Measurements from ENCODE around the gene OTX1.
A peak's percentile ranks its signal among the peaks of the same experiment; 100 is the strongest.

Gene OTX1

GRCh38 chr2:63044362-63045327, 6.0 kb upstream of the OTX1 start:
- no peak for DNase-seq
- in situ Hi-C loops (cut with MboI; ENCODE audit: low pct_unique_long_range_greater_than_20kb, low sequenced_read_pairs): no loop called here

- in situ Hi-C loops (cut with MboI; ENCODE audit: low pct_unique_long_range_greater_than_20kb, low sequenced_read_pairs): no loop called here
- DNase-seq: no peak
These were observed 4.1 kb upstream of the OTX1 start for GRCh38 chr2:63046552-63046951.

DNA sequence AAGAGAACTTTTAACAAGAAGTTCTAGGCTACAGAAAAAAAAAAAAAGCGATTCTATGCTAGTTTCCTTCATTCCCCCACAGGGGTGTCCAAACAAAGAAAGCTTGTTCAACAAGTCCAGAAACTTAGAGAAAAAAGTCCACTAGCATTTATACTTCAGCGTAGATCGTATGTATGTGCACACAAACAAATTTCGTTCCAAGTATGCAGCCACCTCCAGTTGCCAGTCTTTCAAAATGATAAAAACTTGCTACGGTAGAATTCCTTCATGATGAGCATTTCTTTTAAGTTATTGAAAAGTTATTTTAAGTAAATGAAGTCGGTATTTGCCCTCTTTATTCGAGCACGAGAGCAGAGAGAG, 3.7 kb upstream of the OTX1 start:
- no peak for DNase-seq
- in situ Hi-C loops (cut with MboI; ENCODE audit: low pct_unique_long_range_greater_than_20kb, low sequenced_read_pairs): no loop called here

DNA sequence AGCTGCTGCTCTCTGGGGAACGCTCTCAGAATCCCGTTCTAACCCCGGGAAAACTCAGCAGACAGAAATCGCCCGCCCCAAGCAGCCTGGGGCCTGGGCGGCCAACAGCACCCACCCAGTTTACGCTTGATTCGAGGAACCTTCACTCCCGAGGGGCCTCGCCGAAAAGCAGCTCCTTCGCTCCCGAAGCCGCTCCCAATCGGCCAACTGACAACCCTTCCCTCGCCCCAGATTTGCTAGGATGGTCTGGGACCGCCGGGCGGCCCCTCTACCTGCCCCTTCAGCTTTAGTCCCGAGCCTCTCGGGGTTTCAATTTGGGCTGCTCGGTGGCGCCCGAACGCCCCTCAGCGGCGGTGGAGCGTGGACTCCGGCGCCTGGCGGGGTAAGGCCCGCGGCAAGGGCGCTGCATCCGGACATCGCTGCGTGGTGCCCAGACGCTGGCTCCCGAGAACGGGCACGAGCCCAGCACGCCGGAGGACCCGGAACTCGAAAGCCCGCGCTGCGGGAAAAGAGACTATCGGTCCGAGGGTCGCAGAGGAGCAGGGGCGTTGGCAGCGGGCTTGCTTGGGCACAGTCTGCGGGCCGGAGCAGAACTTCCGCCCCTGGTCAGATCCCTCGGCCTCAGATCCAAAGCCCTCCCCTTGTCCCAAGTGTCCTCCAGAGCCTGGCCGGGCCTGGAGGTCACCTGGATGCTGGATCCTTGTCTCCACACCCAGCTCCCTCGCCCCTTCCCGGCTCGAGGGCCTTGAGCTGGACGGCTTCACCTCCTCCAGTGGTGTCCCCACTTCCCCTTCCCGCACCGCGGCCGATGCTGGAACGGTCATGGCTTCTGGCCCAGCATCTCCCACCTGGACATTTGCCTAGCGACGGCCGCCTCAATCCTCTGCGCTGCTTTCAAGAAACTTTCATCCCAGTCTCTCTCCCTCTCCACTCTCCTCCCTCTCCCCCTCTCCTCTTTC, 3.0 kb upstream of the OTX1 start:
- DNase-seq: no peak
- in situ Hi-C loops (cut with MboI; ENCODE audit: low pct_unique_long_range_greater_than_20kb, low sequenced_read_pairs): no loop called here

DNA sequence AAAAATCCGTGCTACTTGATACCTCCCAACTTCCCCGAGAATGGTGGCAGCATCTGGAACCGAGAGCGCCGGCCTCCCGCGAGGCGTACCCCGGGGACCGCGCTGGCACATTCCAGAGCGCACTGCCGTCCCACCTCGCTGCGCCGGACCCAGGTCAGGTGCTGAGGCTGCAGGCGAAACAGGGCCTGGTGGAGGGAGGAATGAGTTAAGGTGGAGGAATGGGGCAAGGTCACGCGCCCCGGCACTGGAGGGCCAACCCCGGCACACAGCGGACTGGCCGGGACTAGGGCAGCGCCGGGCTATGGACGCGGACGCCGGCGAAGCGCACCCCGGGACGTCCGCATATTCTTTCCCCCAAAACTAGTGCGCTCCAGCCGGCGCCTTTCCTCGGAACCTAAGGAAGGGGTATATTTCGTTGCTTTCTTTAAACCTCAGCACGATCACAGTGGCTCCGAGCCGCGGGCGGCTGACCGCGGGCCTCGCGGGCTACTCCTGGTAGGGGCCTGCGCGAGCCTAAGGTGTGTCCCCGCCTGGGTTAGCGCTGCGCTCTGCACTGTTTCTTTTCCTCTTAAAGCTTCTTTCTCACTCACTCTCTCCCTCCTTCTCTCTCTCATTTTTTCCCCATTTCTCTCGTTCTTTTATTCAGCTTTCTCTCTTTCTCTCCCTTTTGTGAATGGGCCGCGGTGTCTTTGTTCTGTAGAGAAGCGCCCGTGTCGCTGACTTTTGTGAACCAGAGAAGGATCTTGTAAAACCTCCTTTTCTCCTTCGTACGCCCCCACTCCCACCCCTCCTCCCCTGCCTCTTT, 2.1 kb upstream of the OTX1 start:
- no peak for DNase-seq

GRCh38 chr2:63049211-63049969, 1.2 kb upstream of the OTX1 start:
- in situ Hi-C loops (cut with MboI; ENCODE audit: low pct_unique_long_range_greater_than_20kb, low sequenced_read_pairs): no loop called here
- peak; percentile 48 for DNase-seq

More for the DNA sequence above, 2.1 kb upstream of the OTX1 start:
- in situ Hi-C loops (cut with MboI; ENCODE audit: low pct_unique_long_range_greater_than_20kb, low sequenced_read_pairs): no loop called here

DNA sequence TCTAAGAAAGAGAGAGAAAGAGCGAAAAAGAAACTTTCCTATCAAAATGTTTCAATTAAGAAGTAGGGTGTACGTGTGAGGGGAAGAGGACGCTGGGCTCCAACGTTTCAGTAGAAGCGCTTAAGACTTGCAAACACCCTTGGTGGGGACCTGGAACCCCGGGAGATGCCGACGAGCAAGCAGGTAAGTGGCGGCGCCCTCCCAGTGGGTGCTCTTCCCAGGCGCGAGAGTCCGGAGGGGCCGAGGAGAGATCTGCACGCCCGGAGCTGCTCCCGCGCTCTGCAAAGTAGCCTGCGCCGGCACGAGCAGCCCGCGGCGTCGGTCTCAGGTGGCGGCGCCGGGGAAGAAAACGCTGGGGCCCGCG, 678 bp upstream of the OTX1 start:
- peak; percentile 78 for DNase-seq
- in situ Hi-C loops (cut with MboI; ENCODE audit: low pct_unique_long_range_greater_than_20kb, low sequenced_read_pairs): no loop called here

DNA sequence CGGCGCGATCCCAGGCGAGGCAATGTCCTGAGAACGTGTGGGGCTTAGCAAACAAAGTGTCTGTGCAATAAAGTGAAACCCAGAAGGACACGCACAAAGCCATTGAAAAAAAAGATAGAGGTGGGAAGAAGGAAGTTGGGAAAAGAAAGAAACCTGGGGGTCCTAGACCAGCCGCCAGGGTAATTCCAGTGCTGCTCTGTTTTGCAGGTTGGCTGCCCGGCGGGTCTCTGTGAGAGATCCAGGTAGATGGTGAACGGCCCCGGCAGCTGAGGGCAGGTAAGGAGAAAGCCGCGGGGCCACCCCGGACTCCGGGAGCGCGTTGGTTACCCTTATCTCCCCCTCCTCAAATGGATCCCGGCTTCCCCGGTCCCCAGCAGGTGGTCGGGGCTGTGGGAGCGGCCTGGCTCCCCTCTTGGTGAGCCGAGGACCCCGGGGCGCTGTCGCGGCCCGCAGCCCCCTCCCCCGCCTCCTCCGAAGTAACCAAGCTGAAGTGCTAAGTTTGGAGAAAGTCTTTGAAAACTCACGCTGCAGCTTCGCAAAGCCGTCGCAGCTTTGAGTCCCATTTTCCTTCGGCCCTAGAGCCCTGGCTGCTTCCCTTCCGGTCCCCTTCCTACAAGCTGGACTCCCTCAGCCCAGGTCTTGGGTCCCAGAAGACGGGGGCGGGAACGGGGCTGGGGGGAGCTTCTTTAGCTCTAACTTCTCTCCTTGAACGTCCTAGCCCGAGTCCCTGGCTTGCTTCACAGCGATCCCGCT, 588 bp downstream of the OTX1 start:
- in situ Hi-C loops (cut with MboI; ENCODE audit: low pct_unique_long_range_greater_than_20kb, low sequenced_read_pairs): no loop called here
- no peak for DNase-seq

GRCh38 chr2:63051795-63052333, 1.2 kb downstream of the OTX1 start:
- in situ Hi-C loops (cut with MboI; ENCODE audit: low pct_unique_long_range_greater_than_20kb, low sequenced_read_pairs): no loop called here
- DNase-seq: no peak

DNA sequence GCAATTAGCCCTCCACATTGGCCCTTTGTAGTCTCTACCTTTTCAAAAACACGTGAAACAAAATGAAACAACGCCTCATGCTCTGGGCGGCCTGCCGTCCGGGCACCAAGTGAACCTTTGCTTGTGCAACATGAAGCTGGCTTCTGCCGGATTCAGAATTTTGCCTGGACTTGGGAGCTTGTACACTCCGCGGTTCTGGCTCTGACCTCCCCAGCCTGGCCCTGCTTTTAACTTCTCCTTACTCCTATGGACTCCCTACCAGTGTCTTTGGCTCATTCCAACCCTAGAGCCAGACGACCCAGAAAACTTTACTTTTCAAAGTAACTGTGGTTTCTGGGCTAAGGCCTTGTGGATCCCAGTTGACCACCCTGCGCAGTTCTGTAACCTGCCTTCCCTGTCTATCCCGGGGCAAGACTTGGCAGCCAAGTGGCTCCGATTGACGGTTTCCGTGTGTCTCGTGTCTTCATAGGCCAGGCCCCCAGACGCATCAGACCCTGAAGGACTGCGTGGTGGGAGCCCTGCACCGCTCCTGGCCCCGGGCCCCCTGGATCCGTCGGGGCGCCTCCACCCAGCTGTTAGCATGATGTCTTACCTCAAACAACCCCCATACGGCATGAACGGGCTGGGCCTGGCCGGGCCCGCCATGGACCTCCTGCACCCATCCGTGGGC, 1.9 kb downstream of the OTX1 start:
- in situ Hi-C loops (cut with MboI; ENCODE audit: low pct_unique_long_range_greater_than_20kb, low sequenced_read_pairs): no loop called here
- DNase-seq: no peak

DNA sequence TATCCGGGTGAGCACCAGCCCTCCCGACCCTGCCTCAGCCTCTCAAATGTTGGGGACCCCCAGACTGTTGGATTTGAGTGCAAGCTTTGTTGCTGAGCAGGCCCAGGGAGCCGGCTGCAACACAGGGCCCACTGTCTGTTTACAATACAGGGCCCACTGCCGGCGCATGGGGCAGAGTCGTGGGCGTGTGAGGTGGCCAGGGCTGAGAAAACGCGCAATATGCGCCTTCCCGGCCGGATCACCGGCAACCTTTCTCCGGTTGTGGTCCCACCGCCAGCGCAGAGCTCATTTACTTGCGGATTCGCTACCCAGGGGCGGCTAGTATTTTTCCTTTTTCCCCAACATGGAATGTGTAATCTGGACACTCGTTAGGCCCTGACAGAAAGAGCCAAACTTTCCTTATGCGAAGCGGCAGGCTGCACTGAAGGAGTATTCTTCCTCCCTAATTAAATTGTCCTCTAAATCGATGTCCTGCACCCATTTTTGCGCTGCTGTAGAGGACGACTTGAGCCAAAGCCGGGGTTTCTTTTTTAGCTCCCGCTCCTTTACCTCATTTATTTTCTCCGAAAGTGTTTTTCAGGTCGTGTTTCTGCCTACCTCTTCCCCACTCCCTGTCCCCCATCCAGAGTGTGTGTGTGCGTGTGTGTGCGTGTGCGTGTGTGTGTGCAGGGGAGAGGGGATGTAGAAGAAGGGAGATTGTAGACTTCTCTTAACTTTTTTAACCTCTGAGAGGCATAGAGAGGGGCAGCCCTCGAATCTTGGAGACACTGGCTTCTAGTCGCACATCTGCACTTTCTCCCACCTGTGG, 2.7 kb downstream of the OTX1 start:
- in situ Hi-C loops (cut with MboI; ENCODE audit: low pct_unique_long_range_greater_than_20kb, low sequenced_read_pairs): no loop called here
- DNase-seq: no peak

DNA sequence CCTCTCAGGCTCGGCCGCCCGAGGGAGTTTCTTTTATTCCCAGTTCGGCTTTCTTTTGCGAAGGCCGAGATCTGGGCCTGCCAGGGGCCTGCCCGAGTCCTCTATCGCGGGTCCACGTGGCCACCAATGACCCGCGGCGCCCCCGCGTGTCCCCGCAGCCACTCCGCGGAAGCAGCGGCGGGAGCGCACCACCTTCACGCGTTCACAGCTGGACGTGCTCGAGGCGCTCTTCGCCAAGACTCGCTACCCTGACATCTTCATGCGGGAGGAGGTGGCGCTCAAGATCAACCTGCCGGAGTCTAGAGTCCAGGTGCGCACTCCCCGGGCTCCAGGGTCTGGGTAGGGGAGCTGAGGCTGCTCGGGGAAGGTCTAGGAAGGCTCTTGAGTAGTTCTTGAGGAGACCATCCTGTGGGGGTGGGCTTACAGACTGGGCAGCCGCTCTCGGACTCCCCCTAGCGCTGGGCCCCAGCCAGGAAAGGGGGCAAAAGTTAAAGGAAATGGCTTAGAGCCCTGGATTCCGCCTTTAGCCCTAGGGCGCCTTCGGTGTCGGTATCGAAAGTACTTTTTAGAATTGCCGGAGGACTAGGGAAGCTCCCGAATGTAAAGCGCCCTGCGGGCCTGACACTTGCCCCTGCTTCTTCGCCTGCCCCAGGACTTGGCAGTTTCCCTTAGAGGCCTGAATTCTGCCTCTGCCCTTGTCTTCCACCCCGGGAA, 3.4 kb downstream of the OTX1 start:
- in situ Hi-C loops (cut with MboI; ENCODE audit: low pct_unique_long_range_greater_than_20kb, low sequenced_read_pairs): no loop called here
- DNase-seq: no peak

- DNase-seq: no peak
These were observed 4.2 kb downstream of the OTX1 start for GRCh38 chr2:63054841-63055225.

DNA sequence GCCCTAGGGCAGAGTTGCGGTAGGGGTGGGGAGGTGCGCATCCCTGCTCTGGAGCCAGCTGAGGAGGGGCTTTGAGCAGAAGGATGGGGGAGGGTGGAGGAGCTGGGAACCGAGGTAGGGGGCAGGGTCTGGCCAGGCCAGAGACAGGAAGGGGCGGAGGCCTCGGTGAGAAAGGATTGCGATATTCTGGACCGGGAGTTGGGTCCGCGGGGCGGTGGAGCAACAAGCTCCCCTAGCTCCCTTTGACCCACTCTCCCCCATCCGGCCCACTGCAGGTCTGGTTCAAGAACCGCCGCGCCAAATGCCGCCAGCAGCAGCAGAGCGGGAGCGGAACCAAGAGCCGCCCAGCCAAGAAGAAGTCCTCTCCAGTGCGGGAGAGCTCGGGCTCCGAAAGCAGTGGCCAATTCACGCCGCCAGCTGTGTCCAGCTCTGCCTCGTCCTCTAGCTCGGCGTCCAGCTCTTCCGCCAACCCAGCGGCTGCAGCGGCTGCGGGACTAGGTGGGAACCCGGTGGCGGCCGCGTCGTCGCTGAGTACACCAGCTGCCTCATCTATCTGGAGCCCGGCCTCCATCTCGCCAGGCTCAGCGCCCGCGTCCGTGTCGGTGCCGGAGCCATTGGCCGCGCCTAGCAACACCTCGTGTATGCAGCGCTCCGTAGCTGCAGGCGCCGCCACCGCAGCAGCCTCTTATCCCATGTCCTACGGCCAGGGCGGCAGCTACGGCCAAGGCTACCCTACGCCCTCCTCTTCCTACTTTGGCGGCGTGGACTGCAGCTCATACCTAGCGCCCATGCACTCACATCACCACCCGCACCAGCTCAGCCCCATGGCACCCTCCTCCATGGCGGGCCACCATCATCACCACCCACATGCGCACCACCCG, 4.8 kb downstream of the OTX1 start:
- in situ Hi-C loops (cut with MboI; ENCODE audit: low pct_unique_long_range_greater_than_20kb, low sequenced_read_pairs): no loop called here
- DNase-seq: no peak

More at GRCh38 chr2:63054841-63055225, 4.2 kb downstream of the OTX1 start:
- in situ Hi-C loops (cut with MboI; ENCODE audit: low pct_unique_long_range_greater_than_20kb, low sequenced_read_pairs): no loop called here

All from KBM-7 (cell line).